ENCODE results near the gene PEX12. TPM values are rescaled to one million over a fixed set of nuclear protein-coding genes. Genes with fewer than 3 reads are reported as not detected.
A peak's percentile ranks its signal among the peaks of the same experiment; 100 is the strongest.
"Not testable (repeated sequence)": the region's sequence is repeated elsewhere in the genome, so short reads cannot be mapped to it uniquely, and the experiment has no call there.

The PEX12 gene
- total RNA-seq, 1 donor from 2014 or later = 4.4 TPM

DNA sequence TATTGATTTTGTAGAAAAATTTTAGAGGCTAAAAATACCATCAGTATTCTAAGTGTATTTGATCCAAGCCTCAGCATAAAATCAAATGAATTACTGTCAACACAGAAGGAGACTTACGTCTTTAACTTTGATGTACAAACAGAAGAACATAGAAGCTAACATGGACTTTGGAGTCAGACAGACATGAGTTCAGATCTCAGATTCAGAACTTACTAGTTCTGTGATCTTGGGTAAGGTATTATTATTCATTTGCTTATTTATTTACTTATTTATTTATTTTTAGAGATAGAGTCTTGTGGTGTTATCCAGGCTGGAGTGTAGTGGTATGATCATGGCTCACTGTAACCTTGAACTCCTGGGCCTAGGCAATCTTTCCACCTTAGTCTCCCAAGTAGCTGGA is 36.9 kb downstream of the PEX12 start:
- no peaks in the 10 kb centered on the region for H3K36me3 Mint-ChIP-seq (ENCODE audit: low read depth, unreplicated experiment)
- TF ChIP-seq, protein P1, sequence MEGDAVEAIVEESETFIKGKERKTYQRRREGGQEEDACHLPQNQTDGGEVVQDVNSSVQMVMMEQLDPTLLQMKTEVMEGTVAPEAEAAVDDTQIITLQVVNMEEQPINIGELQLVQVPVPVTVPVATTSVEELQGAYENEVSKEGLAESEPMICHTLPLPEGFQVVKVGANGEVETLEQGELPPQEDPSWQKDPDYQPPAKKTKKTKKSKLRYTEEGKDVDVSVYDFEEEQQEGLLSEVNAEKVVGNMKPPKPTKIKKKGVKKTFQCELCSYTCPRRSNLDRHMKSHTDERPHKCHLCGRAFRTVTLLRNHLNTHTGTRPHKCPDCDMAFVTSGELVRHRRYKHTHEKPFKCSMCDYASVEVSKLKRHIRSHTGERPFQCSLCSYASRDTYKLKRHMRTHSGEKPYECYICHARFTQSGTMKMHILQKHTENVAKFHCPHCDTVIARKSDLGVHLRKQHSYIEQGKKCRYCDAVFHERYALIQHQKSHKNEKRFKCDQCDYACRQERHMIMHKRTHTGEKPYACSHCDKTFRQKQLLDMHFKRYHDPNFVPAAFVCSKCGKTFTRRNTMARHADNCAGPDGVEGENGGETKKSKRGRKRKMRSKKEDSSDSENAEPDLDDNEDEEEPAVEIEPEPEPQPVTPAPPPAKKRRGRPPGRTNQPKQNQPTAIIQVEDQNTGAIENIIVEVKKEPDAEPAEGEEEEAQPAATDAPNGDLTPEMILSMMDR (IDR thresholded peaks at IDR 0.05; ENCODE audit: unreplicated experiment) = no peak
- no peak for DNase-seq (ENCODE audit: low spot score)
- no peak overlapping the region for H3K4me3 Mint-ChIP-seq (ENCODE audit: unreplicated experiment)
- H3K27me3 Mint-ChIP-seq (ENCODE audit: unreplicated experiment) = no peaks in the 10 kb centered on the region
- H3K4me1 Mint-ChIP-seq (ENCODE audit: unreplicated experiment) = peaks cover 18% of the 10 kb centered on the region
- no peak overlapping the region for H3K27ac Mint-ChIP-seq (ENCODE audit: unreplicated experiment)
- H3K9me3 Mint-ChIP-seq (ENCODE audit: unreplicated experiment) = no peaks in the 10 kb centered on the region

DNA sequence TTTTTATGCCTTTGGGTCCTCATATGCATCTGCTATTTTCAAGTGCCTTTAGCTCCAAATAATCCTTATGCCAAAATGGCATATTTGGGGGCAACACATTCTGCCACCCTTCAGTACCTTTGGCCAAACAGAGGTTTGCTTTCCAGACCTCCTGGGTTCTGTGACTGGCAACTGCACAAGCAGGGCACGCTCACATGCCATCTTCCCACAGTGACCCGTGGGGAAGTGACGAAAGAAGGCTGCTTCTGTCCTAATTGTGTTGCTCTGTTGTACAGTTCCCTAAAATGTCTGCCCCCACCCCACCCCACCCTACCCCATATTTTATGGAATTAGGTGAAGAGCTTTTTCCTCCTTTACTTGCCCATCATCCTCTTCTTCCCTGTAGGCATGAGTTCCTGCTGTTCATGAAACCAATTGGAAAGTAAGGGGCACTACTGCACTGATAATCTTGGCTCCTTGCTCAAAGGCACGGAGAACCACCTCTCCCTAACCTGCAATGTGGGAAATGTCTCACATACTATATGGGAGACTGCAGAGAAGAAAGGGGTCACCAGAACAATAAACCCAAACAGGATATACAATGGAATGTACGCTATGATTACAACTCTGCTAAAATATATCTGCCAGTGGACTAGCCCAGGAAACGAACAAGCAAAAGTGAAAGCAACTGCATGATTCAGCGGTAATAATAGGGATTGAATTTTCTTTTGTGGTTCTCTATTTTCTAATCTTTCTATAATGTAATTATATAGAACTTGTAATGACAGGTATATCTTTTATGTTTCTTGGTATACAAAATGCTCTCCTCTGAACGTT is 37.6 kb downstream of the PEX12 start:
- no peak for DNase-seq (ENCODE audit: low spot score)
- no peaks in the 10 kb centered on the region for H3K27me3 Mint-ChIP-seq (ENCODE audit: unreplicated experiment)
- TF ChIP-seq, protein P1 (IDR thresholded peaks at IDR 0.05; ENCODE audit: unreplicated experiment) = no peak
- peak overlapping the region; percentile 19 for H3K27ac Mint-ChIP-seq (ENCODE audit: unreplicated experiment)
- no peak overlapping the region for H3K4me3 Mint-ChIP-seq (ENCODE audit: unreplicated experiment)
- H3K9me3 Mint-ChIP-seq (ENCODE audit: unreplicated experiment) = no peaks in the 10 kb centered on the region
- H3K4me1 Mint-ChIP-seq (ENCODE audit: unreplicated experiment) = peaks cover 18% of the 10 kb centered on the region
- H3K36me3 Mint-ChIP-seq (ENCODE audit: low read depth, unreplicated experiment) = no peaks in the 10 kb centered on the region

DNA sequence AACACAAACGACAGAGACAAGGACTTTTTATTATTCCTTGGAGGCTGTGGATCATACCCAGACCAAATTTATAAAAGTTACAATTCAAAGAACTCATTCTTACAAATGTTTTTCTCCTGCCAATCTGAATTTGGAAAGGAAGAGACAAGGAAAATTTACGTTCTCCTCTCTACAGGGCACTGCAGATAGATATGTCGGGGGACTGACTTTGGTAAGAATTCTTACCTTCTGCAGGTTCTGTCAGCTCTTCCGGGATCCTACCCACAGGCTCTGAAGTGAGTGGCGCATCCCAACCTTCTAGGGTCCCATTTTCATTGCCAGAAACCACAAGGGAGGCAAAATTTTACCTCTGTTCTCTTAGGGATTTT is 38.7 kb downstream of the PEX12 start:
- no peak for DNase-seq (ENCODE audit: low spot score)
- Mint-ChIP-seq H3K36me3 (ENCODE audit: low read depth, unreplicated experiment) (no peaks in the 10 kb centered on the region), H3K4me3 (ENCODE audit: unreplicated experiment) (no peak overlapping the region), H3K27ac (ENCODE audit: unreplicated experiment) (no peak overlapping the region), H3K27me3 (ENCODE audit: unreplicated experiment) (no peaks in the 10 kb centered on the region), H3K9me3 (ENCODE audit: unreplicated experiment) (no peaks in the 10 kb centered on the region), H3K4me1 (ENCODE audit: unreplicated experiment) (peaks cover 18% of the 10 kb centered on the region)
- TF ChIP-seq, protein P1 (IDR thresholded peaks at IDR 0.05; ENCODE audit: unreplicated experiment) = no peak

DNA sequence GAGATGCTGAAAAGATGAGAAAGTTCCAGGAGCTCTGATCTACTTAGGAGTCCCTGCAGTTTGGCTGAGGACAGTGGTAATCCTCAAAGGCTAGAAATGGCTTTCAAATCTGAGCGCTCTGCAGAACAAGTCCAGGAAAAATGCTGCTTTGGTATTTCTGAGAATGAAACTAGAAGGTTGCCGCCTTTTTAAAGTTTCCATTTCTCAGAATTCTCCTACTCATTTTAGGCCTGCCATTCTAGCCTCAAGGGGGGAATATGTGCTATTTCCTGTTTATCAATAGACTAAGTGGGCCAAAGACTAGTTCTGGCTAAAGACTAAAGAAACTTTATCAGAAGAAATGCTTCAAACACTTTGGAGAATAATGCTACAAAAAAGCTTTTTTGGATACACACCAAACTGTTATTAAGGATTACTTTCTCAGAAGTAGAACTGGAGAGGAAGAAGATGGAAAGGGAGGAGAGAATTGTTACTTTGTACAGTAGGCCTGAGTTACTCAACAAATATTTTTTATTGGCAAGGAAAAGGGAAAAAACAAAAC is 40.7 kb downstream of the PEX12 start, which contains the start of gene SLFN12L:
Gene SLFN12L (minus strand): TSS at position 78 of the 541 bp plus-strand sequence. CDS start 15,314 bp downstream, outside the sequence.
- TF ChIP-seq, protein P1 (IDR thresholded peaks at IDR 0.05; ENCODE audit: unreplicated experiment) = no peak
- DNase-seq (ENCODE audit: low spot score) = no peak
- no peak within 1 kb of the TSS for H3K27ac Mint-ChIP-seq (ENCODE audit: unreplicated experiment)
- no peaks in the 10 kb centered on the region for H3K27me3 Mint-ChIP-seq (ENCODE audit: unreplicated experiment)
- H3K4me3 Mint-ChIP-seq (ENCODE audit: unreplicated experiment) = no peak within 1 kb of the TSS
- H3K4me1 Mint-ChIP-seq (ENCODE audit: unreplicated experiment) = peaks cover 7% of the 10 kb centered on the region
- H3K9me3 Mint-ChIP-seq (ENCODE audit: unreplicated experiment) = no peaks in the 10 kb centered on the region
- no peaks in the 10 kb centered on the region for H3K36me3 Mint-ChIP-seq (ENCODE audit: low read depth, unreplicated experiment)

DNA sequence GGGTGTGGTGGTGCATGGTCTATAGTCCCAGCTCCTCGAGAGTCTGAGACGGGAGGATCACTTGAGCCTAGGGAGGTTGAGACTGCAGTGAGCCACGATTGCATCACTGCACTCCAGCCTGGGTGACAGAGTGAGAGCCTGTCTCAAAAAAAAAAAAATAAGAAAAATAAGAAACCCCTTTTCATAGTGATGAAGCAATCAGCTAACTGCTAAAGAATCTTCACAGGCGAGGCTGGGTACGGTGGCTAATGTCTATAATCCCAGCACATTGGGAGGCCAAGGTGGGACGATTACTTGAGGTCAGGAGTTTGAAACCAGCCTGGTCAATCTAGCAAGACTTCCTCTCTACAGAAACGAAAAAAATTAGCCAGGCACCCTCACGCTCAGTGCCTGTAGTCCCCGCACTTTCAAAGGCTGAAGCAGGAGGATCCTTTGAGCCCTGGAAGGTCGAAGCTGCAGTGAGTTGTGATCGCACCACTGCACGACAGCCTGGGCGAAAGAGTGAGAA is 41.7 kb downstream of the PEX12 start:
- Mint-ChIP-seq H3K27ac (ENCODE audit: unreplicated experiment) (no peak overlapping the region), H3K4me1 (ENCODE audit: unreplicated experiment) (peaks cover 6% of the 10 kb centered on the region), H3K36me3 (ENCODE audit: low read depth, unreplicated experiment) (no peaks in the 10 kb centered on the region), H3K4me3 (ENCODE audit: unreplicated experiment) (no peak overlapping the region), H3K9me3 (ENCODE audit: unreplicated experiment) (no peaks in the 10 kb centered on the region), H3K27me3 (ENCODE audit: unreplicated experiment) (no peaks in the 10 kb centered on the region)
- no peak for DNase-seq (ENCODE audit: low spot score)
- TF ChIP-seq, protein P1 (IDR thresholded peaks at IDR 0.05; ENCODE audit: unreplicated experiment) = no peak

DNA sequence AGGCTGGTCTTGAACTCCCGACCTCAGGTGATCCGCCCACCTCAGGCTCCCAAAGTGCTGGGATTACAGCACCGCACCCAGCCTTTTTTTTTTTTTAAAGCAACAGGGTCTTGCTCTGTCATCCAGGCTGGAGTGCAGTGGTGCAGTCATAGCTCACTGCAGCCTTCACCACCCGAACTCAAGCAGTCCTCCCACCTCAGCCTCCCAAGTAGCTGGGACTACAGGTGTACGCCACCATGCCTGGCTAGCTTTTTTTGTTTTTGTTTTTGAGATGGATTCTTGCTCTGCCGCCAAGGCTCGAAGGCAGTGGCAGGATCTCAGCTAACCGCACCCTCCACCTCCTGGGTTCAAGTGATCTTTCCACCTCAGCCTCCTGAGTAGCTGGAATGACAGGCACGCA is 43.0 kb downstream of the PEX12 start:
- not testable (repeated sequence) for H3K36me3 Mint-ChIP-seq (ENCODE audit: low read depth, unreplicated experiment); H3K4me3 Mint-ChIP-seq (ENCODE audit: unreplicated experiment); H3K27ac Mint-ChIP-seq (ENCODE audit: unreplicated experiment); H3K4me1 Mint-ChIP-seq (ENCODE audit: unreplicated experiment); H3K27me3 Mint-ChIP-seq (ENCODE audit: unreplicated experiment); DNase-seq (ENCODE audit: low spot score); H3K9me3 Mint-ChIP-seq (ENCODE audit: unreplicated experiment)
